ENCODE data around the gene ADAMTS3. TPM values are rescaled to one million over a fixed set of nuclear protein-coding genes. Genes with fewer than 3 reads are reported as not detected.

Gene ADAMTS3
- total and polyA plus RNA-seq, 9 of the 15 experiments (the other 6 are each of a cell fraction or from before 2014, with no cell fraction given): 4.0 to 18.0 (median 12.1) TPM

- no TSS peak for BruUV-seq (replicated peaks)
- H3K9me3 ChIP-seq (replicated peaks; ENCODE audit: control insufficient read depth, insufficient read depth, low read depth, low read length): no peaks in the 10 kb centered on the region
- no peak overlapping the region for H3K9ac ChIP-seq (ENCODE audit: insufficient read depth in 1 of 2, low read depth in 2 of 2, low read length in 2 of 2)
- H3K79me2 ChIP-seq (ENCODE audit: control insufficient read depth, insufficient read depth, low read length): peaks cover 6% of the 10 kb centered on the region; the same call in 1 of the 3 replicates
- in situ Hi-C loops (cut with MboI) (no loop called here), intact Hi-C loops (cut with micrococcal nuclease) (no loop called here)
- ATAC-seq (peak; percentile 49; the same call in 2 of the 3 replicates), DNase-seq (ENCODE audit: extremely low read depth in 1 of 4, low spot score in 3 of 4) (no peak), FAIRE-seq (peak; percentile 32)
- CTCF ChIA-PET (ENCODE audit: low intra/inter-chr PET ratio): interaction anchor here (0.9 kb wide), 1 partner anchor 23 kb away, joined by 3 read pairs; no protein-coding TSS in a partner anchor
- H2AFZ ChIP-seq (ENCODE audit: low read depth, low read length): no peak overlapping the region
- no peaks in the 10 kb centered on the region for H3K4me1 ChIP-seq (replicated peaks in 1 of 2; ENCODE audit: control insufficient read depth in 2 of 2, insufficient read depth in 2 of 2, low read length in 2 of 2)
- WGBS (ENCODE audit: insufficient coverage, low coverage, missing lambda C conversion rate): 28% methylated on average over 2 of the region's 2 CpGs
- TF ChIP-seq PREB (CRISPR knock-in tag; IDR thresholded peaks at IDR 0.05) (no peak), CREB1 (IDR thresholded peaks at IDR 0.05) (no peak), CREB1 (CRISPR knock-in tag; IDR thresholded peaks at IDR 0.05) (no peak), TFE3 (CRISPR knock-in tag; IDR thresholded peaks at IDR 0.05) (no peak), PBX2 (CRISPR knock-in tag; IDR thresholded peaks at IDR 0.05; ENCODE audit: low read depth) (no peak), PBX2 (tag; conservative IDR thresholded peaks at IDR 0.05; ENCODE audit: low read depth) (peak; percentile 41), MEIS2 (IDR thresholded peaks at IDR 0.05; ENCODE audit: partially characterized antibody) (peak; percentile 67), STAT5A (IDR thresholded peaks at IDR 0.05; ENCODE audit: borderline replicate concordance, low read length) (no peak)
- peaks cover 21% of the 10 kb centered on the region; the same call in 2 of the 3 replicates for H3K36me3 ChIP-seq (ENCODE audit: control insufficient read depth, insufficient read depth, low read length)
- no peaks in the 10 kb centered on the region for H3K27me3 ChIP-seq (ENCODE audit: control insufficient read depth in 2 of 2, insufficient read depth in 2 of 2, low read length in 2 of 2)
- no peak overlapping the region for H3K27ac ChIP-seq (ENCODE audit: extremely low read depth, low read depth, low read length)
- H3K9me1 ChIP-seq (ENCODE audit: control insufficient read depth, insufficient read depth, low read length): no peaks in the 10 kb centered on the region
- H3K4me2 ChIP-seq (ENCODE audit: insufficient read depth, low read length): no peak overlapping the region
- POLR2A ChIA-PET: no interaction called here
- no peak overlapping the region for H3K4me3 ChIP-seq
- H4K20me1 ChIP-seq (replicated peaks; ENCODE audit: control insufficient read depth, insufficient read depth, low read length): no peaks in the 10 kb centered on the region
Observed at GRCh38 chr4:72527038-72527646, 41.9 kb downstream of the ADAMTS3 start.

Data from K562 (cell line).